ENCODE results near the gene FBXO33. TPM values are rescaled to one million over a fixed set of nuclear protein-coding genes. Genes with fewer than 3 reads are reported as not detected.
A peak's percentile ranks its signal among the peaks of the same experiment; 100 is the strongest.

Gene FBXO33, protein sequence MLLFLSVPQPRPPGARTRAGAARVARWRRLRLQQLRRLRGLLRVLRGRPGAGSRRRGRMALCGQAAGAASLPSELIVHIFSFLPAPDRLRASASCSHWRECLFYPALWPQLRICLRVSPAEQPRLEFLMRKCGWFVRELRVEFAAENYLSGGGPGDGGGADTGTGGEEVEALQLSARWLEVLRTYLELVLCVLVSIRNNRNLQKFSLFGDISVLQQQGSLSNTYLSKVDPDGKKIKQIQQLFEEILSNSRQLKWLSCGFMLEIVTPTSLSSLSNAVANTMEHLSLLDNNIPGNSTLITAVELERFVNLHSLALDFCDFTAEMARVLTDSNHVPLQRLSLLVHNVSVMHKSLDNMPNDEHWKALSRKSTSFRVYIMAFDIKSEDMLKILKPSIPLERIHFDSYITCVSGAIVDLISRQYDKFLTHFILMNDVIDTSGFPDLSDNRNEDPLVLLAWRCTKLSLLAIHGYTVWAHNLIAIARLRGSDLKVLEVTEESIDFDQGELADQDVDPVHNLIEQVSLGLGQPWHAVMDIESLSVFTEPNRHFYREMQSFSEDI
- polyA plus RNA-seq (2013, experiment 1 of 2; ENCODE audit: insufficient read length), result 5.4 TPM
- polyA plus RNA-seq (2013, experiment 2 of 2; ENCODE audit: insufficient read length), result 5.9 TPM

- DNase-seq, result peak; percentile 97
These were observed at the start of gene FBXO33 for GRCh38 chr14:39432179-39432618. Gene FBXO33 (minus strand): TSS chr14:39432433. CDS start chr14:39432162, 271 bp downstream.

GRCh38 chr14:39474416-39474911 is 42.2 kb upstream of the FBXO33 start:
- DNase-seq, result no peak

- no peak for DNase-seq
These were observed 39.8 kb upstream of the FBXO33 start for GRCh38 chr14:39472078-39472477.

GRCh38 chr14:39469094-39469710 is 37.0 kb upstream of the FBXO33 start:
- DNase-seq, result peak; percentile 18

- DNase-seq, result peak; percentile 41
These were observed 35.8 kb upstream of the FBXO33 start for GRCh38 chr14:39467889-39468524.

DNA sequence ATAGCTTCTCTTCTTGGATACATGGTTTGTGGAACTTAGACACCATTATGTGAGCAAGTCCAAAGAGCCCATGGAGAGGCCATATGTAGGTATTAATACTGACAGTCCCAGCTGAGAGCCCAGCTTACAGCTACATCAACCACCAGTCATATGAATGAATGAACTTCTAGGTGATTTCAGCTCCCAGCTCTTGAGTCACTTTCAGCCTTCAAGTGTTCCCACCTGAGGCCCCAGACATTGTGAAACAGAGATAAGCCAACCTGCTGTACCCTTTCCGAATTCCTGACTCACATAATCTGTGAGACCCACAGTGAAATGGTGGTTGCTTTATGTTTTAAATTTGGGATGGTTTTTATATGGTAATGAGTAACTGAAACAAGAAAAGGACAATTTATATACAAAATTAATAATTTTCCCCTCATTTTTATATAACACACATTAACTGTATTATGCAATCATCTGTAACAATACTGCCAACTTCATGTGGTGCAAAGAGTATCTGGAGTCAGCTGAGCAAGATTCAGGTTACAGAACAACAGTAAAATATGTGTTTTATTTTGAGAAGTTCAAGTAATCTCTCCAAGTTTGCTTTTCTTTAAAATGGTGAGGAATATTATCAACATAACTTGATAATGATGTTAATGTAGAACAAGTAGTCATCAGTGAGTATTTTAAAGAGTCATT is 27.7 kb upstream of the FBXO33 start:
- DNase-seq, result no peak

GRCh38 chr14:39456702-39457250 is 24.5 kb upstream of the FBXO33 start:
- no peak for DNase-seq

DNA sequence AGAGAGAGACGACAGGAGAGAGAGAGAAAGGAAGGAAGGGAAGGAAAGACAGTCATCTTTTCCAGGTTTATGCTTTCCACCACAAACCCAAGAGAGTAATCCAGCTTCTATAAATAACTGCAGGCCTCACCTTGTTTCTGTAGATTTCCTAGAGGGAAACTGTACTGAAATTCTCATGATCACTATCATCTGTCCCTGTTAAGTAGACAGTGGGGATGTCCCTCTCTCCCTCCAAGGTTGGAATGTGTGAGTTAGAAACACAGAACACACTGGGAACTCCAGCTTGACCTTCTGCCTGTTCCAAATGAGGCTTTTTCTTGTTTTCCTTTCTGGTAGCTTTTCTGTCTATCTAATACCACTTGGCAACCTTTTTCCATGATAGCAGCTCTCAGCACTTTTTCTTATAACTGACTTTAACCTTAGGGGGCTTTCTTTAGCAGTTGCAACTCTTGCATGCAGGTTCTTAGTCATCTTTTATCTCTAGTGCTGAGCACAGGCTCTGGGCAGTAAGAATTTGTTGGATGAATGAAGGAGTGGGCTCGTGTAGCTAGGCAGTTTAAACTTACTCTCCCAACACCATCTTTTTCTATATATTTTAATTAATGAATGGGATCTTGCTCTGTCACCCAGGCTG is 22.8 kb upstream of the FBXO33 start:
- no peak for DNase-seq

- no peak for DNase-seq
These were observed 20.4 kb upstream of the FBXO33 start for GRCh38 chr14:39452680-39453079.

GRCh38 chr14:39451811-39452210 is 19.6 kb upstream of the FBXO33 start:
- no peak for DNase-seq

- no peak for DNase-seq
These were observed 15.0 kb upstream of the FBXO33 start for GRCh38 chr14:39447175-39447661.

- DNase-seq, result no peak
These were observed 14.0 kb upstream of the FBXO33 start for GRCh38 chr14:39446131-39446744.

GRCh38 chr14:39442293-39442692 is 10.1 kb upstream of the FBXO33 start:
- no peak for DNase-seq

DNA sequence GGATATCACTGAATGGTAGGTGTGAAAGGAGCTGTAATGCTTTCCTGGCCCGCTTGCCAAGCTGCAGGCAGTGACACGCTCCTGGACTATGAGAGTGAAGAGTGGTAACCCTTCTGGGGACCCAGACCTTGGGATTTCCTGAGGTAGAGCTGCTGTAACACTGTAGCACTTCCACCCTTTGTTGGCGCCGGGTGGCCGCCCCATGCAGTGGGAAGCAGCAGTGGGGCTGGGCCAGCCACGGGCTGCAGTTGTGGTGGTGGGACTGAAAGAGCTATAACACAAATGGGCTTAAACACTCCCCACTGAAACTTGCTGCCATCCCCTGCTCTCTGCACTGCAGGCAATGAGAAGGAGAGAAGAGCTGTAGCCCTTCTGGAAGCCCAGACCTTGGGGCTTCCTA is 9.6 kb upstream of the FBXO33 start:
- no peak for DNase-seq

DNA sequence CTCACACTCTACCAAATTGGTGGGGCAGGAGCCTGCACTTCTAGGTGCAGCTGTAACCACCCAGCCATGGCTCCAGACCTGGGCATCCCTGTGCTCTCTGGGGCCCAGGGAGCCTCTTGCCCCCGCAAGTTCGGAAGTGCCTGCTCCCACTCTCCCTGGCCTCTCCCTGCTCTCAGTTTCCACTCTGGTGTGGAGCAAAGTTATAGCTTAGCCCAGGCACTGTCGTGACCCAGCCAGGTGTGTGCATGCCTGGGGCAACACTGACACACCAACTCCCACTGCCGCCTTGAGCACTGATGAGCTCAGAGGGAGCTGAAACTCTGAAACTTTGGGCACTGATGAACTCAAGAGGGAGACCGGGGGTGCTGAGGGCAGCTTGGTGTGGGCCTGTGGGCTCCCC is 8.7 kb upstream of the FBXO33 start:
- no peak for DNase-seq

GRCh38 chr14:39435241-39435640 is 3.0 kb upstream of the FBXO33 start:
- no peak for DNase-seq

- DNase-seq, result no peak
These were observed 2.2 kb upstream of the FBXO33 start for GRCh38 chr14:39434401-39434800.

DNA sequence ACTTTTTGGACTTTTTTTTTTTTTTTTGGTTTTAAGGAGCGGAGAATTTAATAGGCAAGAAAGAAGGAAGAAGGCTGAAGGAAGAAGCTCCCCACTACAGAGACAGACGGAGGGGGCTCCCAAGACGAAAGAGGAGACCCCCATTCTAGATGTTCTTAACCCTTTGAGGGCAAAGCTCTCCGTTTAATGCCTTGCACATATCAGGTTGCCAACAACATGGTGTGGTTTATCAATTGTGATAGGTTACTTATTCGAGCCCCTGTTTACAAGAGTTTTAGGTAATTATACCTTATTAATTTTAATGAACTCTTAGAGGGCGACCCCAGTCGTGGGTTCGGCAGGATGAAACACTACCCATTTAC is 1.2 kb upstream of the FBXO33 start:
- no peak for DNase-seq

DNA sequence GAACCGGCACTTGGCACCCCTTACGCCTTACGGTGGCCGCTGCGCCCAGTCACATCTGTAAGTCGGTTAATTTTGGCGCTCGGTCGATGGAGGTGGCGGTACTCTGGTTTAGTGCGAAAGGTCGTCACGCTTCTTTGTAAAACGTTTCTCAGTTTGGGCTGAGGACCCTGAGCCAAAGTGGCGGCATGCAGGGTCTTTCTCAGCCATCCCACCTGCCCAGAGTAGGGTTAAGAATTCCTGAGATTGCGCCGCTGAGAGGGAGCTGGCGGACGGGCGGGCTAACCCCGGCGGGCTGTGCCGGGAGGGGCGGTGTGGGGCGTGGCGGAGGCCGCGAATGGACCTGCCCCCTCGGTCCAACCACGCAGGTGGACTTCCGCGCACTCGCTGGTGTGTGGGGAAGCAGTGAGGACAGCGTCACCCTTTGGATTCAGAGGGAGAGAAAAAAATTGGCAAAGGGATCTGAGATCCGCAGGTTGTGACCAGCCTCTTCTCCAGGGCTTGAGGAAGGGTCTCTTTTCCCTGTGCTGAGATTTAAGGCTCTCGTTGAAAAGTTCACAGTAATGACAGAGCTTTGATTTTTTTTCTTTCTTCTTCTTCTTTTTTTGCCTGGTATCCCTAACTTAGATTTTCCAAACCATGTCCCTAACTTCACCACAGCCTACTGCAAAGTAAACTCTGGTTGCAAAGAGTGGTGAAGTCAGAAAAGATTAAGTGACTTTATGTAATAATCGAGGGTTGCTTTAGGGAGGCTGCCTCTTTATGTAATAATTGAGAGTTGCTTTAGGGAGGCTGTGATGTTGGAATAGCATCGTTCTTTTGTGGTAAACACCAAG is 602 bp upstream of the FBXO33 start:
- peak; percentile 56 for DNase-seq
